Neuronal stem cell (in vitro differentiated cells): ENCODE data around the gene DHX9.

ENCODE experiments used
- DNase-seq: peaks from one replicate; pipeline ENCODE4 v3.0.0-alpha.2; 2013; ENCODE audit warnings: low spot score
- H2AFZ ChIP-seq: one replicate; pipeline ENCODE4 v1.6.1; 2013; ENCODE audit warnings: mild to moderate bottlenecking, low read length, inconsistent platforms
- H2AK5ac ChIP-seq: 2 replicates; pipeline ENCODE4 v1.6.1; 2013; ENCODE audit warnings: low read depth, mild to moderate bottlenecking, inconsistent platforms, low read length, moderate library complexity, mixed read lengths
- H2BK120ac ChIP-seq: 2 replicates; pipeline ENCODE4 v1.6.1; 2013; ENCODE audit warnings: low read depth, mild to moderate bottlenecking, inconsistent platforms, low read length, moderate library complexity, mixed read lengths
- H2BK12ac ChIP-seq: one replicate; pipeline ENCODE4 v1.6.1; 2013; ENCODE audit warnings: low read length, inconsistent platforms
- H2BK15ac ChIP-seq: 2 replicates; pipeline ENCODE4 v1.6.1; 2013; ENCODE audit warnings: mild to moderate bottlenecking, low read length, inconsistent platforms, mixed read lengths
- H2BK5ac ChIP-seq: one replicate; pipeline ENCODE4 v1.6.1; 2013; ENCODE audit warnings: inconsistent platforms, mild to moderate bottlenecking, low read length, moderate library complexity
- H3K14ac ChIP-seq: one replicate; pipeline ENCODE4 v1.6.1; 2013; ENCODE audit warnings: low read length, inconsistent platforms
- H3K18ac ChIP-seq: 2 replicates; pipeline ENCODE4 v1.6.1; 2013; ENCODE audit warnings: low read length, inconsistent platforms
- H3K23ac ChIP-seq: 2 replicates; pipeline ENCODE4 v1.6.1; 2013; ENCODE audit warnings: low read depth, mild to moderate bottlenecking, mixed read lengths, low read length, inconsistent platforms; ENCODE audit not compliant: poor library complexity
- H3K27ac ChIP-seq: replicated peaks from 3 replicates; pipeline ENCODE4 v1.5.1; 2013; ENCODE audit warnings: low read length, inconsistent platforms
- H3K27me3 ChIP-seq, 3 experiments: 2 replicates each; pipeline ENCODE4 v1.6.1; 2013; ENCODE audit warnings: low read length in 3 of 3, mild to moderate bottlenecking in 2 of 3, inconsistent platforms in 1 of 3, low read depth in 1 of 3, mixed read lengths in 1 of 3, moderate library complexity in 1 of 3; ENCODE audit not compliant: control insufficient read depth in 3 of 3, insufficient read depth in 3 of 3
- H3K36me3 ChIP-seq, 2 donors: replicated peaks in 1 of 2; 2 replicates each; pipeline ENCODE4 v1.6.1; 2013; ENCODE audit warnings: low read length in 2 of 2; ENCODE audit not compliant: control insufficient read depth in 2 of 2, insufficient read depth in 2 of 2
- H3K4ac ChIP-seq: 2 replicates; pipeline ENCODE4 v1.6.1; 2013; ENCODE audit warnings: inconsistent platforms, mild to moderate bottlenecking, low read length, moderate library complexity
- H3K4me1 ChIP-seq, 2 donors: 1 replicate in 1 of 2; 2 replicates in 1 of 2; pipeline ENCODE4 v1.6.1; 2013; ENCODE audit warnings: low read length in 2 of 2, low read depth in 1 of 2; ENCODE audit not compliant: control insufficient read depth in 2 of 2, insufficient read depth in 1 of 2
- H3K4me2 ChIP-seq: one replicate; pipeline ENCODE4 v1.6.1; 2013; ENCODE audit warnings: mild to moderate bottlenecking, low read length, inconsistent platforms; ENCODE audit not compliant: insufficient read depth, poor library complexity, severe bottlenecking
- H3K4me3 ChIP-seq, 2 donors: 2 replicates each; pipeline ENCODE4 v1.5.1; 2013; ENCODE audit warnings: low read length in 2 of 2, mild to moderate bottlenecking in 2 of 2, inconsistent platforms in 1 of 2, moderate library complexity in 1 of 2
- H3K79me1 ChIP-seq: one replicate; pipeline ENCODE4 v1.6.1; 2013; ENCODE audit warnings: low read depth, mild to moderate bottlenecking, inconsistent platforms, low read length, moderate library complexity
- H3K9ac ChIP-seq: one replicate; pipeline ENCODE4 v1.6.1; 2013; ENCODE audit warnings: mild to moderate bottlenecking, low read depth, low read length, inconsistent platforms; ENCODE audit not compliant: poor library complexity
- H3K9me3 ChIP-seq, 2 donors: replicated peaks in 1 of 2; 2 replicates each; pipeline versions ENCODE3 to v1.6.1; 2013; ENCODE audit warnings: low read length in 2 of 2, mild to moderate bottlenecking in 2 of 2, inconsistent platforms in 1 of 2, low read depth in 1 of 2, mixed read lengths in 1 of 2, moderate library complexity in 1 of 2; ENCODE audit not compliant: control insufficient read depth in 2 of 2, insufficient read depth in 1 of 2
- H4K8ac ChIP-seq: one replicate; pipeline ENCODE4 v1.6.1; 2013; ENCODE audit warnings: low read depth, mild to moderate bottlenecking, inconsistent platforms, low read length, moderate library complexity
- H4K91ac ChIP-seq: one replicate; pipeline ENCODE4 v1.6.1; 2013; ENCODE audit warnings: low read length, low read depth, mild to moderate bottlenecking, inconsistent platforms; ENCODE audit not compliant: poor library complexity
- WGBS, 2 donors: extraction: QIAGEN DNeasy Blood & Tissue Kit; methylation state at CpG; one replicate each; pipeline ENCODE4 v1.1.7; 2013; ENCODE audit warnings: missing lambda C conversion rate in 2 of 2, mixed read lengths in 1 of 2; ENCODE audit not compliant: insufficient read length in 2 of 2, insufficient replicate concordance in 1 of 2; ENCODE audit errors: extremely low coverage in 2 of 2; 5-methylcytosine and 5-hydroxymethylcytosine counted together

DHX9 gene

GRCh38 chr1:182862827-182863226 lies 23.7 kb downstream of the DHX9 start:
- no peak for DNase-seq
- peaks cover 35 to 100% of the 10 kb centered on the region in 2 donors for H3K36me3 ChIP-seq
- H2AFZ ChIP-seq: no peak overlapping the region

GRCh38 chr1:182863940-182864339 lies 24.8 kb downstream of the DHX9 start:
- H3K36me3 ChIP-seq: peaks cover 32 to 100% of the 10 kb centered on the region in 2 donors

More at GRCh38 chr1:182862827-182863226, 23.7 kb downstream of the DHX9 start:
- Histone ChIP-seq H2BK120ac (no peak overlapping the region), H3K4me2 (no peak overlapping the region), H3K14ac (no peak overlapping the region), H2BK5ac (no peak overlapping the region), H3K18ac (no peak overlapping the region), H4K8ac (no peak overlapping the region), H3K27me3 (no peaks in the 10 kb centered on the region), H3K4ac (no peak overlapping the region), H2BK12ac (no peak overlapping the region), H3K9me3 (peaks cover 0 to 10% of the 10 kb centered on the region in 2 donors), H3K4me3 (no peak overlapping the region), H3K4me1 (no peaks in the 10 kb centered on the region), H3K9ac (no peak overlapping the region), H3K79me1 (no peaks in the 10 kb centered on the region), H3K23ac (no peak overlapping the region), H2BK15ac (no peak overlapping the region), H4K91ac (no peak overlapping the region), H3K27ac (no peak overlapping the region), H2AK5ac (no peak overlapping the region)
- no CpG with 5 or more reads among the region's 1 CpG for WGBS, 2 donors

GRCh38 chr1:182867861-182868260 lies 28.7 kb downstream of the DHX9 start:
- H3K14ac ChIP-seq: no peak overlapping the region
- H3K4ac ChIP-seq: no peak overlapping the region
- H4K91ac ChIP-seq: no peak overlapping the region
- H3K36me3 ChIP-seq: peaks cover 32 to 100% of the 10 kb centered on the region in 2 donors
- H3K79me1 ChIP-seq: peaks cover 2% of the 10 kb centered on the region
- peaks cover 0 to 22% of the 10 kb centered on the region in 2 donors for H3K9me3 ChIP-seq
- H3K18ac ChIP-seq: no peak overlapping the region
- no peak overlapping the region for H3K4me2 ChIP-seq
- no peak overlapping the region for H2BK12ac ChIP-seq
- H3K23ac ChIP-seq: no peak overlapping the region
- H2AFZ ChIP-seq: no peak overlapping the region
- H3K27ac ChIP-seq: no peak overlapping the region
- no peak overlapping the region for H3K4me3 ChIP-seq
- H3K27me3 ChIP-seq: no peaks in the 10 kb centered on the region
- no peak overlapping the region for H2AK5ac ChIP-seq
- no peak overlapping the region for H3K9ac ChIP-seq
- DNase-seq: no peak
- no peaks in the 10 kb centered on the region for H3K4me1 ChIP-seq
- H2BK5ac ChIP-seq: no peak overlapping the region
- no peak overlapping the region for H4K8ac ChIP-seq
- no peak overlapping the region for H2BK15ac ChIP-seq
- no peak overlapping the region for H2BK120ac ChIP-seq

More at GRCh38 chr1:182863940-182864339, 24.8 kb downstream of the DHX9 start:
- no peaks in the 10 kb centered on the region for H3K79me1 ChIP-seq
- no peak overlapping the region for H3K18ac ChIP-seq
- H2BK15ac ChIP-seq: no peak overlapping the region
- no peak overlapping the region for H2AFZ ChIP-seq
- H3K4me1 ChIP-seq: no peaks in the 10 kb centered on the region
- no peak overlapping the region for H3K4ac ChIP-seq
- H2BK120ac ChIP-seq: no peak overlapping the region
- H3K4me2 ChIP-seq: no peak overlapping the region
- no peak overlapping the region for H3K27ac ChIP-seq
- no peak for DNase-seq
- no peak overlapping the region for H4K91ac ChIP-seq
- H3K27me3 ChIP-seq: no peaks in the 10 kb centered on the region
- no peak overlapping the region for H2AK5ac ChIP-seq
- no peak overlapping the region for H2BK12ac ChIP-seq
- WGBS, 2 donors: no CpG with 5 or more reads among the region's 5 CpGs
- no peak overlapping the region for H3K9ac ChIP-seq
- no peak overlapping the region for H3K14ac ChIP-seq
- H2BK5ac ChIP-seq: no peak overlapping the region
- H3K4me3 ChIP-seq: no peak overlapping the region
- H3K9me3 ChIP-seq: peaks cover 0 to 20% of the 10 kb centered on the region in 2 donors
- no peak overlapping the region for H4K8ac ChIP-seq
- no peak overlapping the region for H3K23ac ChIP-seq

GRCh38 chr1:182869241-182869666 lies 30.1 kb downstream of the DHX9 start:
- no peak overlapping the region for H2BK15ac ChIP-seq
- peaks cover 0 to 22% of the 10 kb centered on the region in 2 donors for H3K9me3 ChIP-seq
- no peak overlapping the region for H3K23ac ChIP-seq
- H3K4me3 ChIP-seq: no peak overlapping the region
- H2BK120ac ChIP-seq: no peak overlapping the region
- H3K14ac ChIP-seq: no peak overlapping the region
- no peaks in the 10 kb centered on the region for H3K4me1 ChIP-seq
- H3K9ac ChIP-seq: no peak overlapping the region
- WGBS, 2 donors: no CpG with 5 or more reads among the region's 12 CpGs
- H3K79me1 ChIP-seq: peaks cover 2% of the 10 kb centered on the region
- no peak overlapping the region for H3K4me2 ChIP-seq
- no peak overlapping the region for H3K18ac ChIP-seq
- no peak overlapping the region for H2AFZ ChIP-seq
- peaks cover 37 to 100% of the 10 kb centered on the region in 2 donors for H3K36me3 ChIP-seq
- no peaks in the 10 kb centered on the region for H3K27me3 ChIP-seq
- no peak overlapping the region for H2BK5ac ChIP-seq
- no peak overlapping the region for H3K4ac ChIP-seq
- peak overlapping the region; percentile 10 for H3K27ac ChIP-seq
- DNase-seq: peak; percentile 57
- H4K8ac ChIP-seq: no peak overlapping the region
- H2BK12ac ChIP-seq: no peak overlapping the region
- no peak overlapping the region for H4K91ac ChIP-seq
- no peak overlapping the region for H2AK5ac ChIP-seq
